ENCODE results near the gene RNF144A.

Gene RNF144A

GRCh38 chr2:6977786-6978185, 60.6 kb downstream of the RNF144A start:
- no peak for TF ChIP-seq RAD21 (IDR thresholded peaks at IDR 0.05; ENCODE audit: low read depth)
- TF ChIP-seq, protein P1, sequence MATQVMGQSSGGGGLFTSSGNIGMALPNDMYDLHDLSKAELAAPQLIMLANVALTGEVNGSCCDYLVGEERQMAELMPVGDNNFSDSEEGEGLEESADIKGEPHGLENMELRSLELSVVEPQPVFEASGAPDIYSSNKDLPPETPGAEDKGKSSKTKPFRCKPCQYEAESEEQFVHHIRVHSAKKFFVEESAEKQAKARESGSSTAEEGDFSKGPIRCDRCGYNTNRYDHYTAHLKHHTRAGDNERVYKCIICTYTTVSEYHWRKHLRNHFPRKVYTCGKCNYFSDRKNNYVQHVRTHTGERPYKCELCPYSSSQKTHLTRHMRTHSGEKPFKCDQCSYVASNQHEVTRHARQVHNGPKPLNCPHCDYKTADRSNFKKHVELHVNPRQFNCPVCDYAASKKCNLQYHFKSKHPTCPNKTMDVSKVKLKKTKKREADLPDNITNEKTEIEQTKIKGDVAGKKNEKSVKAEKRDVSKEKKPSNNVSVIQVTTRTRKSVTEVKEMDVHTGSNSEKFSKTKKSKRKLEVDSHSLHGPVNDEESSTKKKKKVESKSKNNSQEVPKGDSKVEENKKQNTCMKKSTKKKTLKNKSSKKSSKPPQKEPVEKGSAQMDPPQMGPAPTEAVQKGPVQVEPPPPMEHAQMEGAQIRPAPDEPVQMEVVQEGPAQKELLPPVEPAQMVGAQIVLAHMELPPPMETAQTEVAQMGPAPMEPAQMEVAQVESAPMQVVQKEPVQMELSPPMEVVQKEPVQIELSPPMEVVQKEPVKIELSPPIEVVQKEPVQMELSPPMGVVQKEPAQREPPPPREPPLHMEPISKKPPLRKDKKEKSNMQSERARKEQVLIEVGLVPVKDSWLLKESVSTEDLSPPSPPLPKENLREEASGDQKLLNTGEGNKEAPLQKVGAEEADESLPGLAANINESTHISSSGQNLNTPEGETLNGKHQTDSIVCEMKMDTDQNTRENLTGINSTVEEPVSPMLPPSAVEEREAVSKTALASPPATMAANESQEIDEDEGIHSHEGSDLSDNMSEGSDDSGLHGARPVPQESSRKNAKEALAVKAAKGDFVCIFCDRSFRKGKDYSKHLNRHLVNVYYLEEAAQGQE (IDR thresholded peaks at IDR 0.05; ENCODE audit: low read depth) = no peak
- no peak for TF ChIP-seq MAX (IDR thresholded peaks at IDR 0.05)
- no peak for TF ChIP-seq TCF12 (IDR thresholded peaks at IDR 0.05; ENCODE audit: low read depth)
- TF ChIP-seq EP300 (IDR thresholded peaks at IDR 0.05; ENCODE audit: borderline replicate concordance) = no peak
- no peak for TF ChIP-seq TEAD4 (IDR thresholded peaks at IDR 0.05)
- TF ChIP-seq TAF1 (IDR thresholded peaks at IDR 0.05; ENCODE audit: low read depth) = no peak
- no peak for TF ChIP-seq ZBTB7A (IDR thresholded peaks at IDR 0.05; ENCODE audit: low read depth)
- TF ChIP-seq, protein P2, sequence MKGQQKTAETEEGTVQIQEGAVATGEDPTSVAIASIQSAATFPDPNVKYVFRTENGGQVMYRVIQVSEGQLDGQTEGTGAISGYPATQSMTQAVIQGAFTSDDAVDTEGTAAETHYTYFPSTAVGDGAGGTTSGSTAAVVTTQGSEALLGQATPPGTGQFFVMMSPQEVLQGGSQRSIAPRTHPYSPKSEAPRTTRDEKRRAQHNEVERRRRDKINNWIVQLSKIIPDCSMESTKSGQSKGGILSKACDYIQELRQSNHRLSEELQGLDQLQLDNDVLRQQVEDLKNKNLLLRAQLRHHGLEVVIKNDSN (IDR thresholded peaks at IDR 0.05) = no peak
- no peak for TF ChIP-seq EGR1 (IDR thresholded peaks at IDR 0.05)
- no peak for TF ChIP-seq NFIC (IDR thresholded peaks at IDR 0.05)
- TF ChIP-seq YY1 (IDR thresholded peaks at IDR 0.05; ENCODE audit: low read depth) = no peak
- no peak for TF ChIP-seq FOXM1 (IDR thresholded peaks at IDR 0.05; ENCODE audit: borderline replicate concordance, low read depth)

GRCh38 chr2:6978991-6979390, 61.8 kb downstream of the RNF144A start:
- TF ChIP-seq NFIC (IDR thresholded peaks at IDR 0.05) = no peak
- TF ChIP-seq TAF1 (IDR thresholded peaks at IDR 0.05; ENCODE audit: low read depth) = no peak
- no peak for TF ChIP-seq CREB1 (IDR thresholded peaks at IDR 0.05; ENCODE audit: low read depth)
- no peak for TF ChIP-seq EGR1 (IDR thresholded peaks at IDR 0.05)
- no peak for TF ChIP-seq EP300 (IDR thresholded peaks at IDR 0.05; ENCODE audit: borderline replicate concordance)
- no peak for TF ChIP-seq MAX (IDR thresholded peaks at IDR 0.05)
- no peak for TF ChIP-seq FOXM1 (IDR thresholded peaks at IDR 0.05; ENCODE audit: borderline replicate concordance, low read depth)
- TF ChIP-seq TCF12 (IDR thresholded peaks at IDR 0.05; ENCODE audit: low read depth) = no peak
- no peak for TF ChIP-seq YY1 (IDR thresholded peaks at IDR 0.05; ENCODE audit: low read depth)
- TF ChIP-seq, protein P1 (IDR thresholded peaks at IDR 0.05; ENCODE audit: low read depth) = no peak
- no peak for TF ChIP-seq TEAD4 (IDR thresholded peaks at IDR 0.05)
- no peak for TF ChIP-seq CEBPB (IDR thresholded peaks at IDR 0.05)

DNA sequence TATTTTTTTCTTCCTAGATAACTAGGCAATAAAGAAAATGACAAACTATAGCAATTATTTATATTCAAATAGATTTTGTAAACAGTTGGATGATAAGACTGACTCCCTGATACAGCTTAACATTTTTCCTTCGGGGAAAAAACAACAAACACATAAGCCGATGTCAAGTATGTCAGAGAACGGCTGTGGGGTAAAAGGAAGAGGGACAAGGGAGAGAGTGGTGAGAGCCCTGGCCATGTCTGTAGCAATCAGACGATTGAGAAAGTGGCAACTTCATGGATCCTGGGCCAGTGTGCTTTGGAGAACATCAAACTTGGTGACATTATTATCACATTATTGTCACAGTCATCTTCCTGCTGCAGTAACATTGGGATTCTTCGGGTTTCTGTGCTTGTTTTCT, 65.2 kb downstream of the RNF144A start:
- TF ChIP-seq, protein P2 (IDR thresholded peaks at IDR 0.05) = no peak
- TF ChIP-seq YY1 (IDR thresholded peaks at IDR 0.05; ENCODE audit: low read depth) (no peak), CREB1 (IDR thresholded peaks at IDR 0.05; ENCODE audit: low read depth) (no peak), NFIC (IDR thresholded peaks at IDR 0.05) (no peak), FOXM1 (IDR thresholded peaks at IDR 0.05; ENCODE audit: borderline replicate concordance, low read depth) (no peak), EGR1 (IDR thresholded peaks at IDR 0.05) (no peak), ZBTB7A (IDR thresholded peaks at IDR 0.05; ENCODE audit: low read depth) (no peak), TAF1 (IDR thresholded peaks at IDR 0.05; ENCODE audit: low read depth) (no peak), CEBPB (IDR thresholded peaks at IDR 0.05) (no peak), RAD21 (IDR thresholded peaks at IDR 0.05; ENCODE audit: low read depth) (no peak), TCF12 (IDR thresholded peaks at IDR 0.05; ENCODE audit: low read depth) (no peak), EP300 (IDR thresholded peaks at IDR 0.05; ENCODE audit: borderline replicate concordance) (no peak), MAX (IDR thresholded peaks at IDR 0.05) (no peak), TEAD4 (IDR thresholded peaks at IDR 0.05) (no peak)
- TF ChIP-seq, protein P1 (IDR thresholded peaks at IDR 0.05; ENCODE audit: low read depth) = no peak

DNA sequence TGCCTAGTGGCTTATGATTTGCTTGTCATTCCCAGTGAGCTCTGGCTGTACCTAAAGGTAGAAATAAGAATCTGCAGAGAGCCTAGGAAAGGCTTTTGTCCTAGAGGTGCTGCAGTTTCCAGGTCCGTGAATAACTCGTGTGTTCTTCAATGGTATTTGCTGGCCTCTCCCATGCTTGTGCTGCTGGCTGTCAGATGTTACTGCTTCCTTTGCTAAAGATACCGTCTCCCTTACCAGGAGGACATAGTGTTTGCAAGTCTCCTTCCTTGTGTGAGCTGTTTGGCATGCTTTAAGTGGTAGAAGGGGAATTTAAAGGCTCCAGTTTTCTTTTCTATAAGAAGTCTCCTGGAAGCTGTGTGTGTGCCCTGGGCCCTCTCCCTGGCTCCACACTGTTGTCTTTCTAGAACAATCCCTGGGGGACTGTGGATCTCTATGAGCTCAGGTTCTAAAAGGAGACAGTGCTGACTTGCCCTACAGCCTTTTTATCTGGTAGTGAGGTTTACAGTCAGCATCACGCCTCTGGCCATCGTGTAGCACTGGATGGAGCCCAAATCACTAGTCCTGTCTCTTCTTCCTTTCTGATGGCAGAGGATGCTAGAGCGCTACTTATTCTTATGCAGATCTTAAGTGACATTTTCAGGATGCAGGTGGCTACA, 65.8 kb downstream of the RNF144A start:
- TF ChIP-seq CREB1 (IDR thresholded peaks at IDR 0.05; ENCODE audit: low read depth) (no peak), EP300 (IDR thresholded peaks at IDR 0.05; ENCODE audit: borderline replicate concordance) (no peak), RAD21 (IDR thresholded peaks at IDR 0.05; ENCODE audit: low read depth) (no peak), FOXM1 (IDR thresholded peaks at IDR 0.05; ENCODE audit: borderline replicate concordance, low read depth) (no peak), NFIC (IDR thresholded peaks at IDR 0.05) (no peak), ZBTB7A (IDR thresholded peaks at IDR 0.05; ENCODE audit: low read depth) (no peak), MAX (IDR thresholded peaks at IDR 0.05) (no peak), TCF12 (IDR thresholded peaks at IDR 0.05; ENCODE audit: low read depth) (no peak), TAF1 (IDR thresholded peaks at IDR 0.05; ENCODE audit: low read depth) (no peak), YY1 (IDR thresholded peaks at IDR 0.05; ENCODE audit: low read depth) (no peak), TEAD4 (IDR thresholded peaks at IDR 0.05) (no peak), EGR1 (IDR thresholded peaks at IDR 0.05) (no peak)
- TF ChIP-seq, protein P2 (IDR thresholded peaks at IDR 0.05) = no peak
- TF ChIP-seq, protein P1 (IDR thresholded peaks at IDR 0.05; ENCODE audit: low read depth) = no peak

All from Ishikawa (cell line).